Activated CD4-positive, alpha-beta memory T cell treated with anti-CD3 and anti-CD28 coated beads, Interleukin-2, amount 10 ng/mL, durations not matched to agents 7 days and 5 days (primary cell): ENCODE results near the gene RRP8. TPM values are rescaled to one million over a fixed set of nuclear protein-coding genes. Genes with fewer than 3 reads are reported as not detected.
A peak's percentile ranks its signal among the peaks of the same experiment; 100 is the strongest.

Experiments
- CTCF ChIA-PET: fragments of 350-600 bp; sonication (Branson Sonifier 250); formaldehyde crosslinking; loops from one replicate; lab custom pipeline; 2021; ENCODE audit warnings: antibody characterized with exemption, inconsistent platforms; lab: Charles Lee
- POLR2A ChIA-PET: fragments of 350-600 bp; sonication (Branson Sonifier 250); formaldehyde crosslinking; loops from one replicate; lab custom pipeline; 2021; ENCODE audit warnings: antibody characterized with exemption; lab: Charles Lee
- DNase-seq: peaks from one replicate; pipeline ENCODE4 v3.0.0-alpha.2; 2020
- H3K27ac Mint-ChIP-seq: one replicate; pipeline ENCODE4 v1.8.0; 2021; ENCODE audit warnings: mild to moderate bottlenecking, mixed read lengths
- H3K27me3 Mint-ChIP-seq: one replicate; pipeline ENCODE4 v1.8.0; 2021; ENCODE audit warnings: mixed read lengths
- H3K36me3 Mint-ChIP-seq: one replicate; pipeline ENCODE4 v1.8.0; 2021; ENCODE audit warnings: low read depth, mixed read lengths
- H3K4me1 Mint-ChIP-seq: one replicate; pipeline ENCODE4 v1.8.0; 2021; ENCODE audit warnings: mixed read lengths
- H3K4me3 Mint-ChIP-seq: one replicate; pipeline ENCODE4 v1.8.0; 2021; ENCODE audit warnings: mild to moderate bottlenecking, mixed read lengths
- H3K9me3 Mint-ChIP-seq: one replicate; pipeline ENCODE4 v1.8.0; 2021; ENCODE audit warnings: mixed read lengths
- total RNA-seq, 2 experiments: library from RNA; stranded (reverse); gene quantifications; one replicate each; pipeline ENCODE4 v1.2.3, GENCODE V29; 2021

The RRP8 gene
- total RNA-seq, 2 experiments from 2014 or later: 21.8 to 24.4 TPM

GRCh38 chr11:6620636-6621035 lies 17.2 kb upstream of the RRP8 start:
- Mint-ChIP-seq H3K9me3 (no peaks in the 10 kb centered on the region), H3K27ac (no peak overlapping the region), H3K4me1 (peaks cover 6% of the 10 kb centered on the region), H3K27me3 (no peaks in the 10 kb centered on the region), H3K36me3 (peaks cover 13% of the 10 kb centered on the region), H3K4me3 (no peak overlapping the region)
- POLR2A ChIA-PET: interaction anchor here (1.4 to 6.6 kb wide), 4 partner anchors 9 to 63 kb away, joined by 3 to 108 read pairs (median 13); partner anchors contain the start of genes ILK, MRPL17, RRP8 and TAF10
- CTCF ChIA-PET: interaction anchor here (0.8 to 4.4 kb wide), 4 partner anchors 9 to 63 kb away, joined by 3 to 59 read pairs (median 22); partner anchors contain the start of genes MRPL17 and TAF10
- no peak for DNase-seq

- H3K4me1 Mint-ChIP-seq: peaks cover 6% of the 10 kb centered on the region
- ChIA-PET CTCF (interaction anchor here (0.7 to 4.4 kb wide), 24 partner anchors 9 to 240 kb away, joined by 3 to 59 read pairs (median 3); partner anchors contain the start of genes ARFIP2, ILK, MRPL17 and RRP8), POLR2A (interaction anchor here (0.6 to 6.6 kb wide), 23 partner anchors 8 to 299 kb away, joined by 3 to 108 read pairs (median 6); partner anchors contain the start of genes APBB1, ARFIP2, CAVIN3 and ILK)
- no peaks in the 10 kb centered on the region for H3K9me3 Mint-ChIP-seq
- no peak within 1 kb of the TSS for H3K4me3 Mint-ChIP-seq
- no peak within 1 kb of the TSS for H3K27ac Mint-ChIP-seq
- peak; percentile 92 for DNase-seq
- H3K36me3 Mint-ChIP-seq: peaks cover 18% of the 10 kb centered on the region
- no peaks in the 10 kb centered on the region for H3K27me3 Mint-ChIP-seq
Measured at GRCh38 chr11:6619004-6619745, 15.8 kb upstream of the RRP8 start, which contains the start of gene TPP1. TPP1 (minus strand) TSS chr11:6619422; CDS start chr11:6619400, 22 bp downstream.

DNA sequence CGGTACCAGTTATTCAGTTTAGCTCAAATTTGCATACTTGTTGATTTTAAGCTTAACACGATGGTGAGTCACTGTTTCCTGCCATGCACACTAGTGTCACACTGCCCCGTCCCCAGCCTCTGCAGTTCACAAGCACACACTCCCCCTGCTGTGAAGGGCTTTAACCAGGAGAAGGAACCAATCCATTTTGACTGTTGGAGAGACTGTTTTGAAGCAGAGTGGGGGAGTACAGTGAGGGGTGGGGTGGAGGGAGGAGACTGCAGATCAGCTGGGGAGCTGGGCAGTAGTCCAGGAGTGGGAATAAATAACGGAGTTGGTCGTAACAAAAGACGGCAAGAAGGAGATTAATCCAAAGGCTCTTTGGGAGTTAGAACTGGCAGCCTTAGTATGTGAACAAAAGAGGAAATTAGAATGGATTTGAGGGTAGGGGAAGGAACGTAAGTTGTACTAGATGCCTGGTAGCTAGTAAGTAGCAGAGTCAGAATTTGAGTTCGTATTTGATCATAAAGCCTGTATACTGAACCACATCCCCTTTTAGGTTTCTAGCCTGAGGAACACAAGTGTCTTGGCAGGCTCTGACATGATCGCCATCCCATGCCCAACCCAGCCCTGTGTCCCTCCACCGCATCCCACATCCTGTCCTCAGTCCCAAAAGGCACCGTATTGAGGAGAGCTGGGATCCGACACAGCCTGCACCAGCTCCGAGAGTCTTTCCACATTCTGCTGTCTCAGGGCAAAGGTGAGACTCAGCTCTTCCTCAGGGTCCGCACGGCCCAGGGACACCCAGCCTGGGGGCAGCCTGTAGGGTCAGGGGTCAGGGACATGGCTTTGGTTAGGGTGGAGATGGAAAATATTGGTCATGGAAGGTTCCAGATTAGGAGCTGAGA lies 14.9 kb upstream of the RRP8 start:
- no peaks in the 10 kb centered on the region for H3K9me3 Mint-ChIP-seq
- no peaks in the 10 kb centered on the region for H3K27me3 Mint-ChIP-seq
- CTCF ChIA-PET: interaction anchor here (0.6 to 4.4 kb wide), 29 partner anchors 9 to 240 kb away, joined by 3 to 59 read pairs (median 3); partner anchors contain the start of genes ARFIP2, ILK, MRPL17 and RRP8
- H3K4me1 Mint-ChIP-seq: peaks cover 6% of the 10 kb centered on the region
- POLR2A ChIA-PET: interaction anchor here (0.8 to 6.6 kb wide), 24 partner anchors 8 to 298 kb away, joined by 3 to 108 read pairs (median 6); partner anchors contain the start of genes APBB1, ARFIP2, CAVIN3 and ILK
- peak; percentile 77 for DNase-seq
- H3K4me3 Mint-ChIP-seq: no peak overlapping the region
- peaks cover 18% of the 10 kb centered on the region for H3K36me3 Mint-ChIP-seq
- no peak overlapping the region for H3K27ac Mint-ChIP-seq

- no peak overlapping the region for H3K27ac Mint-ChIP-seq
- no peaks in the 10 kb centered on the region for H3K9me3 Mint-ChIP-seq
- no peak for DNase-seq
- ChIA-PET CTCF (interaction anchor here (0.6 to 4.4 kb wide), 13 partner anchors 8 to 238 kb away, joined by 3 to 59 read pairs (median 4); partner anchors contain the start of genes ILK, MRPL17 and RRP8), POLR2A (interaction anchor here (0.8 to 6.6 kb wide), 13 partner anchors 10 to 239 kb away, joined by 3 to 108 read pairs (median 15); partner anchors contain the start of genes APBB1, ARFIP2, ILK and MRPL17)
- peaks cover 6% of the 10 kb centered on the region for H3K4me1 Mint-ChIP-seq
- peaks cover 18% of the 10 kb centered on the region for H3K36me3 Mint-ChIP-seq
- no peaks in the 10 kb centered on the region for H3K27me3 Mint-ChIP-seq
- H3K4me3 Mint-ChIP-seq: no peak overlapping the region
Measured at GRCh38 chr11:6617315-6617781, 13.9 kb upstream of the RRP8 start.

DNA sequence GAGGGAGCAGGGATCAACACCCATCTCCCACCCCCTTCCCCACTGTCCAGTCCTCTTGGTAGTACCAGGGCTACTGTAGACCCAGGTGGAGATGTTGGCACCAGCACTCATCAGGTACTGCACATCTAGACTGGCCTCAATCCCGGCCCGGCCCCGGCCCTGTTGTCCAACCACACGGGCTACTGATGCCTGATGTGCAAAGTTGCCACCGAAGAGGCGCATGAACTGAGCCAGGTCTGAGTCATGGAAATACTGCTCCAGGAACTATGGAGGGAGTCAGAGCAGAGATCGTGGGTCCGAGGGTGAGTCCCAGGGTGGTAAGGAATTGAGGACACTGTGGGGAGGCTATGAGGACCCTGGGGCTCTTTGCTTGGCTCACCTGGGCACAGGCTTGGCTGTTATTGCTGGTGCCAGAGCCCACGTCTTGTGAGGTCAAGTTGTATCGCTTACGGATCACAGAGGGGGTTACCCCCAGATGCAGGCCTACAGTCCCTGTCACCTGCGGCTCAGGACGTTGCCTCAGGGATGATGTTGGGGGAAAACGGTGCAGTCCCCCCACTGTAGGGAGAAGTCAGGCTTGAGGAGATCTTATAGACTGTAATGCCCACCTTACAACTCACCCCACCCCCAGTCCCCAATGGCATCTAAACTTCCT lies 13.3 kb upstream of the RRP8 start:
- DNase-seq: no peak
- CTCF ChIA-PET: interaction anchor here (0.5 to 4.4 kb wide), 5 partner anchors 51 to 241 kb away, joined by 3 to 59 read pairs (median 6); partner anchors contain the start of gene MRPL17
- peak overlapping the region; percentile 18 for H3K4me3 Mint-ChIP-seq

GRCh38 chr11:6615882-6616585 lies 12.6 kb upstream of the RRP8 start:
- peaks cover 12% of the 10 kb centered on the region for H3K4me1 Mint-ChIP-seq
- no peak overlapping the region for H3K27ac Mint-ChIP-seq
- no peaks in the 10 kb centered on the region for H3K9me3 Mint-ChIP-seq
- peaks cover 24% of the 10 kb centered on the region for H3K36me3 Mint-ChIP-seq
- DNase-seq: no peak
- no peak overlapping the region for H3K4me3 Mint-ChIP-seq
- ChIA-PET CTCF (interaction anchor here (0.5 to 1.3 kb wide), 2 partner anchors 67 to 240 kb away, joined by 3 to 6 read pairs; partner anchors contain the start of gene MRPL17), POLR2A (interaction anchor here (1.3 kb wide), 1 partner anchor 9 kb away, joined by 5 read pairs; no protein-coding TSS in a partner anchor)
- no peaks in the 10 kb centered on the region for H3K27me3 Mint-ChIP-seq

More for the DNA sequence above, 13.3 kb upstream of the RRP8 start:
- H3K9me3 Mint-ChIP-seq: no peaks in the 10 kb centered on the region
- H3K4me1 Mint-ChIP-seq: peaks cover 6% of the 10 kb centered on the region
- peaks cover 18% of the 10 kb centered on the region for H3K36me3 Mint-ChIP-seq
- POLR2A ChIA-PET: interaction anchor here (1.3 to 6.6 kb wide), 4 partner anchors 10 to 66 kb away, joined by 5 to 108 read pairs (median 34); partner anchors contain the start of genes ILK, MRPL17 and RRP8
- H3K27me3 Mint-ChIP-seq: no peaks in the 10 kb centered on the region
- no peak overlapping the region for H3K27ac Mint-ChIP-seq

DNA sequence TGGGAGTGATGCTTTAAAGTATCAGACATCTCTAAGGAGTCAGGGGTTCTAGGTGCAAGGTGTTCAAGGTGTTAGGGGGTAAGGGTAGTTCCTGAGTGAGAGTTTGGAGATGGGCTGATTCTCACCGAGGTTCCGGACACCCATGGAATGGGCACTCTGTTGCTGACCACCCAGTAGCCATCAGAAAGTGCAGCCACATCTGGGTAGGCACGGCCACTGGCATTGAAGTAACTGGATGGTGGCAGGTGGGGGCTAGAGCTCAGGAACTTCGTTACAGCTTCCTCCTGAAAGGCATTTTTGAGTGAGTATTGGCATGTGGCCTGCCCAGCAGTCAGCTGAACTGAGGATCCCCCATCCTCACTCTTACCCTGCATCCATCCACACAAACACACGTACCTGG lies 11.6 kb upstream of the RRP8 start:
- DNase-seq: no peak
- Mint-ChIP-seq H3K9me3 (no peaks in the 10 kb centered on the region), H3K27ac (no peak overlapping the region), H3K27me3 (no peaks in the 10 kb centered on the region), H3K4me1 (peaks cover 22% of the 10 kb centered on the region), H3K4me3 (no peak overlapping the region), H3K36me3 (peaks cover 34% of the 10 kb centered on the region)
- ChIA-PET CTCF (no interaction called here), POLR2A (interaction anchor here (1.3 kb wide), 1 partner anchor 8 kb away, joined by 5 read pairs; no protein-coding TSS in a partner anchor)

DNA sequence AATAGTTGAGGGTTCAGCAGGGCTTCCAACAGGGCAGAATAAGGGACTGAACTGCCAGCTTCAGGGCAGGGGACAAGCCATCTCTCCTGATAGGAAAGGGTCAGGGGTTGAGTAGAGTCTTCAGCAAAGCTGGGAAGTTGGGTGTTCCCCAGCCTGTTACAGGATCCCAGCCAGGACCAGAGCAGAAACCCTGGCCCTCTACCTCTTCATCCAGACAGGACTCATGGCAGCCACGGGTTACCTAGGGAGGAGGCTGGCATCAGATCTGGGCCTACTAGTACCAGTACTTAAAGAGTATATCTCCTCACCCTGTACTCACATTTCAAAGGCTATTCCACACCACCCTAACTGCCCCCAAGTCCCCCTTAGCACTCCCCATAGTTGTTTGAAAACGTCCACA lies 11.0 kb upstream of the RRP8 start:
- H3K4me3 Mint-ChIP-seq: no peak overlapping the region
- no peaks in the 10 kb centered on the region for H3K27me3 Mint-ChIP-seq
- POLR2A ChIA-PET: interaction anchor here (3.6 kb wide), 1 partner anchor 11 kb away, joined by 27 read pairs; the partner anchor contains the start of genes ILK and RRP8
- CTCF ChIA-PET: interaction anchor here (1.0 kb wide), 1 partner anchor 69 kb away, joined by 3 read pairs; the partner anchor contains the start of gene MRPL17
- no peak for DNase-seq
- peaks cover 28% of the 10 kb centered on the region for H3K4me1 Mint-ChIP-seq
- no peaks in the 10 kb centered on the region for H3K9me3 Mint-ChIP-seq
- no peak overlapping the region for H3K27ac Mint-ChIP-seq
- H3K36me3 Mint-ChIP-seq: peaks cover 40% of the 10 kb centered on the region

- H3K9me3 Mint-ChIP-seq: no peaks in the 10 kb centered on the region
- H3K4me3 Mint-ChIP-seq: no peak overlapping the region
- DNase-seq: no peak
- ChIA-PET POLR2A (interaction anchor here (0.8 to 3.6 kb wide), 11 partner anchors 8 to 212 kb away, joined by 3 to 37 read pairs (median 5); partner anchors contain the start of genes ARFIP2, ILK, MRPL17 and RRP8), CTCF (interaction anchor here (0.7 to 3.1 kb wide), 10 partner anchors 8 to 235 kb away, joined by 3 to 30 read pairs (median 3); partner anchors contain the start of genes ILK, MRPL17 and RRP8)
- H3K4me1 Mint-ChIP-seq: peaks cover 36% of the 10 kb centered on the region
- H3K27ac Mint-ChIP-seq: no peak overlapping the region
- H3K36me3 Mint-ChIP-seq: peaks cover 49% of the 10 kb centered on the region
- H3K27me3 Mint-ChIP-seq: no peaks in the 10 kb centered on the region
Measured at GRCh38 chr11:6613496-6613895, 10.1 kb upstream of the RRP8 start.

- H3K36me3 Mint-ChIP-seq: peaks cover 59% of the 10 kb centered on the region
- no peaks in the 10 kb centered on the region for H3K9me3 Mint-ChIP-seq
- CTCF ChIA-PET: interaction anchor here (0.6 to 3.1 kb wide), 15 partner anchors 8 to 234 kb away, joined by 3 to 30 read pairs (median 3); partner anchors contain the start of genes ARFIP2, ILK, MRPL17 and RRP8
Measured at GRCh38 chr11:6612213-6613041, 9.0 kb upstream of the RRP8 start, which contains the start of gene TAF10. TAF10 (minus strand) TSS chr11:6612216; CDS start chr11:6612189, 27 bp downstream.

More at GRCh38 chr11:6612213-6613041, 9.0 kb upstream of the RRP8 start, which contains the start of gene TAF10:
- peak within 1 kb of the TSS; percentile 88 for H3K4me3 Mint-ChIP-seq
- peaks cover 47% of the 10 kb centered on the region for H3K4me1 Mint-ChIP-seq
- H3K27me3 Mint-ChIP-seq: no peaks in the 10 kb centered on the region
- peak within 1 kb of the TSS; percentile 87 for H3K27ac Mint-ChIP-seq
- peak; percentile 96 for DNase-seq
- POLR2A ChIA-PET: interaction anchor here (0.7 to 3.6 kb wide), 27 partner anchors 9 to 923 kb away, joined by 3 to 37 read pairs (median 4); partner anchors contain the start of genes APBB1, ARFIP2, ILK and MRPL17
